Right lobe of liver (tissue), 4 donors: ENCODE data around the gene TMC8.

ENCODE experiments used
- POLR2A ChIP-seq: fragments of 450-650 bp; IDR thresholded peaks from one replicate; pipeline ENCODE4 v1.6.1; 2017; ENCODE audit warnings: antibody characterized with exemption, mild to moderate bottlenecking
- TF ChIP-seq, protein P1 (sequence below), 4 donors: fragments of 200-600 bp in 3 of 4; fragments of 450-650 bp in 1 of 4; IDR thresholded peaks; one replicate each; pipeline versions ENCODE4 v1.5.1 to v1.8.0; 2016 to 2022; ENCODE audit warnings: antibody characterized with exemption in 4 of 4, mild to moderate bottlenecking in 2 of 4
- donor health status: DM: no; HTN: no; CAD: no.
- donor health status: DM: no; HTN: no; CAD: no.
- donor health status: DM: no; HTN: yes; CAD: no.

DNA sequence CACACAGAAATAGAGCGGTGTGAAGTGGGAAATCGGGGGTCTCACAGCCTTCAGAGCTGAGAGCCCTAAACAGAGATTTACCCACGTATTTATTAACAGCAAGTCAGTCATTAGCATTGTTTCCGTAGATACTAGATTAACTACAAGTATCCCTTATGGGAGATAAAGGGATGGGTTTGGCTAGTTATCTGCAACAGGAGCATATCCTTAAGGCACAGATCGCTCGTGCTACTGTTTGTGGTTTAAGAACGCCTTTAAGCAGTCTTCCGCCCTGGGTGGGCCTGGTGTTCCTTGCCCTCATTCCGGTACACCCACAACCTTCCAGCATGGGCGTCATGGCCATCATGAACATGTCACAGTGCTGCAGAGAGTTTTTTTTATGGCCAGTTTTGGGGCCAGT is 29.0 kb upstream of the TMC8 start:
- TF ChIP-seq, protein P1, sequence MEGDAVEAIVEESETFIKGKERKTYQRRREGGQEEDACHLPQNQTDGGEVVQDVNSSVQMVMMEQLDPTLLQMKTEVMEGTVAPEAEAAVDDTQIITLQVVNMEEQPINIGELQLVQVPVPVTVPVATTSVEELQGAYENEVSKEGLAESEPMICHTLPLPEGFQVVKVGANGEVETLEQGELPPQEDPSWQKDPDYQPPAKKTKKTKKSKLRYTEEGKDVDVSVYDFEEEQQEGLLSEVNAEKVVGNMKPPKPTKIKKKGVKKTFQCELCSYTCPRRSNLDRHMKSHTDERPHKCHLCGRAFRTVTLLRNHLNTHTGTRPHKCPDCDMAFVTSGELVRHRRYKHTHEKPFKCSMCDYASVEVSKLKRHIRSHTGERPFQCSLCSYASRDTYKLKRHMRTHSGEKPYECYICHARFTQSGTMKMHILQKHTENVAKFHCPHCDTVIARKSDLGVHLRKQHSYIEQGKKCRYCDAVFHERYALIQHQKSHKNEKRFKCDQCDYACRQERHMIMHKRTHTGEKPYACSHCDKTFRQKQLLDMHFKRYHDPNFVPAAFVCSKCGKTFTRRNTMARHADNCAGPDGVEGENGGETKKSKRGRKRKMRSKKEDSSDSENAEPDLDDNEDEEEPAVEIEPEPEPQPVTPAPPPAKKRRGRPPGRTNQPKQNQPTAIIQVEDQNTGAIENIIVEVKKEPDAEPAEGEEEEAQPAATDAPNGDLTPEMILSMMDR (IDR thresholded peaks at IDR 0.05), result no peak
- TF ChIP-seq POLR2A, result no peak
